OCI-LY1 (cell line): ENCODE measurements around the gene PLAC9.

Experiments used
- EZH2 ChIP-seq: fragments of 200-600 bp; sonication (generic), shearing (Covaris generic); IDR thresholded peaks from 2 replicates; pipeline ENCODE4 v1.8.0; 2017; ENCODE audit warnings: borderline replicate concordance, mixed run types, mild to moderate bottlenecking, antibody characterized with exemption, low read length, moderate library complexity, mixed read lengths
- TF ChIP-seq, protein P1 (sequence below): fragments of 200-600 bp; sonication (generic), shearing (Covaris generic); IDR thresholded peaks from 2 replicates; pipeline ENCODE4 v1.5.1; 2017; ENCODE audit warnings: mild to moderate bottlenecking, antibody characterized with exemption, low read length, moderate library complexity, mixed read lengths

DNA sequence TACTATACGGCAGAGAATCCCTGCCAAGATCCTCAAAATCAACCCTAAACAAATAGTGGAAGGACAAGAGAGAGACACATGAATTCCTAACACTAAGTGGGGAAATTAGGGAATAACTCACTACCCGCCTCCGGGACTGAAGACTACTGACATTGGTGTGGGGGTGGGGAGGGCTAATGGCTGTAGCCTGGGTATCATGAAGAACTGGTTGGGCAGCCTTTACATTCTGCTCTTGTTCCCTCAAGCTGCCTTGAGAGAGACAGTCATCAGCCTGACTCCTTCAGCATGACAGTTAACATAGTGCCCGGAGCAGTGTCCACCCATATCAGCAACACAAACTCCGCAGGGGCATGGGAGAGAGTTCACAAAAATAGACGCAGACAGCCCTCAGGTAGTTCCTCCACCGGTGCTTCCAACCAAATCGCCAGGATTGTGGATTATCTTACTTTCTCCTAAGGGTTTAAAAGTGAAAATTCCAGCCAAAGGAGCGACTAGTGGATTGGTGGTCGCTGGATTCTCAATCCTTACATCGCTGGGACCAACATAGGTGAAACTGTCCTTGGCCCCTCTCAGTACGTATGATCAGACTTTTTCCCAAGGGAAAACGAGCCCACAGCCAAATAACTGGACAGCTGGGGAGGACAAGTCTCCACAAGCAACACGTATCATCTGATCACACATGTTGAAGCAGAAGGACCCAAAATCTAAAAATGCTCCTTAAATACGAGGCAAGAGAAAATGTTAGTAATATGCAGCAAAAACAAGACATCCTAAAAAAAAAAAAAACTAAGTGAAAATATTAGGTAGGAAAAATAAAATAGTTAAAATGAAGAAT lies 31.5 kb upstream of the PLAC9 start:
- TF ChIP-seq, protein P1, sequence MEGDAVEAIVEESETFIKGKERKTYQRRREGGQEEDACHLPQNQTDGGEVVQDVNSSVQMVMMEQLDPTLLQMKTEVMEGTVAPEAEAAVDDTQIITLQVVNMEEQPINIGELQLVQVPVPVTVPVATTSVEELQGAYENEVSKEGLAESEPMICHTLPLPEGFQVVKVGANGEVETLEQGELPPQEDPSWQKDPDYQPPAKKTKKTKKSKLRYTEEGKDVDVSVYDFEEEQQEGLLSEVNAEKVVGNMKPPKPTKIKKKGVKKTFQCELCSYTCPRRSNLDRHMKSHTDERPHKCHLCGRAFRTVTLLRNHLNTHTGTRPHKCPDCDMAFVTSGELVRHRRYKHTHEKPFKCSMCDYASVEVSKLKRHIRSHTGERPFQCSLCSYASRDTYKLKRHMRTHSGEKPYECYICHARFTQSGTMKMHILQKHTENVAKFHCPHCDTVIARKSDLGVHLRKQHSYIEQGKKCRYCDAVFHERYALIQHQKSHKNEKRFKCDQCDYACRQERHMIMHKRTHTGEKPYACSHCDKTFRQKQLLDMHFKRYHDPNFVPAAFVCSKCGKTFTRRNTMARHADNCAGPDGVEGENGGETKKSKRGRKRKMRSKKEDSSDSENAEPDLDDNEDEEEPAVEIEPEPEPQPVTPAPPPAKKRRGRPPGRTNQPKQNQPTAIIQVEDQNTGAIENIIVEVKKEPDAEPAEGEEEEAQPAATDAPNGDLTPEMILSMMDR: no peak
- no peak for TF ChIP-seq EZH2
